Dermis microvascular lymphatic vessel endothelial cell (primary cell): ENCODE measurements around the gene CORIN. TPM values are rescaled to one million over a fixed set of nuclear protein-coding genes. Genes with fewer than 3 reads are reported as not detected.
A peak's percentile ranks its signal among the peaks of the same experiment; 100 is the strongest.

Experiments used
- DNase-seq, 2 donors: peaks; one replicate each; pipeline versions ENCODE4 v3.0.0 to v3.0.0-alpha.2; 2010; ENCODE audit warnings: low read depth in 2 of 2
- total RNA-seq: library from RNA; depleted of rRNA; stranded (reverse); fragments of >200 nt; gene quantifications from 2 replicates; pipeline ENCODE4 v1.2.1, GENCODE V29; 2014

The CORIN gene
- total RNA-seq, 1 donor from 2014 or later = under 0.01 TPM

- no peak for DNase-seq
These were observed 6.7 kb downstream of the CORIN start for GRCh38 chr4:47831026-47831679.

- no peak for DNase-seq
These were observed 7.4 kb downstream of the CORIN start for GRCh38 chr4:47830265-47831025.

GRCh38 chr4:47829438-47829837 lies 8.4 kb downstream of the CORIN start:
- DNase-seq = no peak

DNA sequence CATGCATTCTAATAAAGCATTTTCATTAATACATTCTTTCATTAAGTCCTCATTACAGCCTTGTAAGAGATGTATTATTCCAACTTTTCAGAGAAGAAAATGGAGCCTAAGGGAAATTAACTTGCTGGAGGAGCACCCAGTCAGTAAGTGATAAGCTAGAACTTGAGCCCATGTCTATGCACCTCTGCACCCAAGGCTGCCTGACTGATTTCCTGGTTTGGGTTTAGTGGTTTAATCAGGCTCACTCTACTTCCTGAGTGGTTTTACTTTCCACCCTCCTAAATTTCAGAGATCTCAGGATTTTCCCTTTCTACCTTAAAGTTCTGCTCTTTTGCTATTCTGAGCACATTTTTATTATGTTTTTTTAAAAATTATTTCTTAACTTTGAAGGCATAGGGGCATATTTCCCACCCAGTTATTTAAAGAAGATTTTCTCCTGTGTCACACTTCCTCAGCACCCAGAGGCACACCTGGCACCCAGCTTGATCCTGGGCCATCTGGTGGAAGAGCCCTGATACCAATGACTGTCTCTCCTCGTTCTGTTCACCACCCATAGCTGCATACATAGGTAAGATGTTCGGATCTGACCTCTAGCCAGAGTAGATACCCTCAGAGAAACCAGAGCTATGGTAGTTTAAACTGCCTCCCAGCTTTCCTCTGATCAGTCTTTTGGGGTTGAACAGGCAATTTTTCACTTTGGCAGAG lies 10.4 kb downstream of the CORIN start:
- DNase-seq = no peak

- DNase-seq = no peak
These were observed 13.0 kb downstream of the CORIN start for GRCh38 chr4:47824840-47825239.

DNA sequence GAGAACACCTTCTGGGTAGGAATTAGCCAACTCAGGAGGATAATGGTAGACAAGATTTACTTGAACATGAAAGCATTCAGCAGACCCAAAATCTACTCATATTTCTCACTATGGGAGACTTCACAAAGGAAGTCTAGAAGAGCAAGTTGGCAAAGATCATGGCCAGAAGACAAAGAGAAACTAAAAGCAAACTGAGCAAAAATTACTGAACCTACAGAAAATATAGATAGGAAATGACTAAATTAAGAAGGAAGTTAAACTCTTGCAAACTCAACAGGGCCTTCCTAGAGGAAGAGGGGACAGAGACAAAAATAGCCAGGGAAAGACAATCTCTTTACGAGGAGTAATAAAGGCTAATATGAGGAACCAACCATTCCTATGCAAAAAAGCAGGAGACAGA lies 18.7 kb downstream of the CORIN start:
- no peak for DNase-seq

GRCh38 chr4:47817275-47817674 lies 20.6 kb downstream of the CORIN start:
- no peak for DNase-seq

DNA sequence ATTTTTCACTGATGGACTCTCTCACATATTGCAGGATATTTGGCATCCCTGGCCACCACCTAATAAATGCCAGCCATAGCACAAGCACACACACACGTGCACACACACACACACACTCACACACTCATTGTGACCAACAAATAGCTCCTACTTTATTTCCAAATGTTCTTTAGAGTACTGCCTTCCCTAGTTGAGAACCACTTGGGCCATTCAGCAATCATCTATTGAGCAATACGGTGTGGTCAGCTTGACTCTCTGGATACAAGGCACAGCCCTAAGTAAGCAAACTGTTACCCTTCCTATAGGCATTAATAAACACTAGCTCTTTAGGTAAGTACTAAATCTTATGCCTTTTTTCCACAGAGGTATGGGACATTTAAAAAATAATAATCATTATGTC lies 21.1 kb downstream of the CORIN start:
- no peak for DNase-seq

DNA sequence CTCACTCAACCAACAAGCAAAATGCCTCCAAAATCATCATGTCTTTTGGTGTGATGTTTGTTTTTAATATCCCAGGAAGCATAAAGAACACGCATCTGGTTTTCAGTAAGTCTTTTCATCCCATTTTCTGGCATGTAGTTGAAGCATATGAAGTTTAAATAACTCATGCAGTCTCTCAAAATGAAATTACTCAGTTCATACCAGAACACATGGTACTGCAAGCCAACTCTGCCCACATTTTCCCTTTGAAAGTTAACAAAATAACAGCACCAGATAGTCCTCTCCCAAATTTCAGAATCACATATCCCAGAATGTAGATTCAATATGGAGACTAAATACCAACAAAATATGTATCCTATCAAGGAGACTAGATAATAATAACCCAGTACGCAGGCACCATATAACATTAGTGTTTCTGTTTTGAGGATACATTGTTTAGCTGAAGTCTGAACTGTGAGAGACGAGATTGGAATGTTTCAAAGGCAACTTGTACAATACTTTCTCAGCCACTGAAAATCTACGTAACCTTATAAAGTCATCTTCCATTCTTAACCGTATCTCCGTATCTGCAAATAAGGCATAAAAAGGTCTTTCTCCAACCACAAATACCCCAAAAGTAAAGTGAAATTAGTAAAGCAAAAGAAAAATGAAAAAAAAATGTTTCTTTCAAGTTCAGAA lies 23.1 kb downstream of the CORIN start:
- no peak for DNase-seq

GRCh38 chr4:47809654-47810203 lies 28.1 kb downstream of the CORIN start:
- DNase-seq = no peak

- DNase-seq = no peak
These were observed 33.3 kb downstream of the CORIN start for GRCh38 chr4:47804598-47804997.

DNA sequence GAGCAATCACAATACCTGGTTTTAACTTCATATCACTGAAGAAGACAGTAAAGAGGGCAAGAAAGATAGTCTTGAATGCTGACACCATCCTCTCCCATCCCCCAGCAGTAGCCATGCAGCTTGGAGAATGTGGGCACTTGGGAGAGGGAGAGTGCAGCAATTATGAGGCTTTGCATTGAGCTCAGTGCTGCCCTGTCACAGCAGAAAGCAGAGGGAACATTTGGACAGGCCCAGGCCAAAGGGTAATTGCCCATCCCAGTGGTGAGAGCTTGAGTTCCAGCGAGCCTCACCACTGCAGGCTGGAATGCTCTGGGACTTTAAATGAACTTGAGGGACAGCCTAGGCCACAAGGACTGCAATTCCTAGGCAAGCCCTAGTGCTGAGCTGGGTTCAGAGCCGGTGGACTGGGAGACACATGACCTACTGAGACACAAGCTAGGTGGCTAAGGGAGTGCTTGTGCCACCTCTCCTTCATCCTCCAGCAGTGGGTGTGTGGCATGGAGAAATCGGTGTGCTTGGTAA lies 36.3 kb downstream of the CORIN start:
- no peak for DNase-seq

- no peak for DNase-seq
These were observed 39.7 kb downstream of the CORIN start for GRCh38 chr4:47798165-47798564.

DNA sequence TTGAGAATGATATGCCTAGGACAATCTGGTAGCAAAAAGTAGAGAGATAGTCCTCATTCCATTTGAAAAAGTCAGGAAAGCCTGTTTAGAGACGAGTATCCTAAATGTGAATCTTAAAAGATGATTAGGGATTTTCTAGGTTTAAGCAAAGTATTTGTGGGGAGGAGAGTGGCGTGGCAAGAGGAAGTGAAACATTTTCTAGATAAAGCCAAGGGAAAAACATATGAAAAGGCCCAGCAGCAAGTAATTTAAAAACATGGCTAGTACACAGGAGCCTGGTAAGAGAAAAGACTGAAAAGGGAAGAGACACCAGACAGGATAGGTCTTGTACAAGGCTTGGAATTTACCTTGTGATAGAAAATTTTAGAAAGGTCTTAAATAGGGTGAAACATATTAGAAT lies 45.9 kb downstream of the CORIN start:
- DNase-seq = no peak

GRCh38 chr4:47790105-47790504 lies 47.8 kb downstream of the CORIN start:
- no peak for DNase-seq

- no peak for DNase-seq
These were observed 49.7 kb downstream of the CORIN start for GRCh38 chr4:47788126-47788525.

GRCh38 chr4:47786958-47787370 lies 50.9 kb downstream of the CORIN start:
- DNase-seq = no peak

- DNase-seq = no peak
These were observed 52.7 kb downstream of the CORIN start for GRCh38 chr4:47785153-47785552.

- peak; percentile 9 to 61 for DNase-seq
These were observed 53.6 kb downstream of the CORIN start for GRCh38 chr4:47784222-47784621.

GRCh38 chr4:47776353-47776752 lies 61.5 kb downstream of the CORIN start:
- DNase-seq = no peak

DNA sequence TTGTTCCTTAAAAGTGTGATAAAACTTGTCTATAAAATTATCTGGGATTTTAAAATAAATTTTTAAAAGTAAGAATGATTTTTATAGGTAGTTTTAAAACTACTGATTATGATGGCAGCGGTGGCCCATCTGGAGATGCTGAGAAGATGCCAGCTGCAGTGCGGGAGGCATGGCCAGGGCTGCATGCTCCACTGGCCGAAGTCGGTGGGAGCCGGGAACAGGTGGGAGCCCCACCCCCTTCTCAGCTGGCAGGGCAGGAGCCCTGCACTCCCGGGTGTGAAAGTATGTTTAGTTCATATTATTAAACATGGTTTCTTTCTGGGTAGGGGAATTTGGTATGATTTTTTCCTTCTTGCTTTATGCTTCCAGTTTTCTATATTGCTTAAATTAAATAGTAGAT lies 63.8 kb downstream of the CORIN start:
- DNase-seq = no peak

- DNase-seq = no peak
These were observed 66.8 kb downstream of the CORIN start for GRCh38 chr4:47771020-47771419.
